ENCODE data around the gene PLCG2.
"Not testable (repeated sequence)": the region's sequence is repeated elsewhere in the genome, so short reads cannot be mapped to it uniquely, and the experiment has no call there.

PLCG2 gene

DNA sequence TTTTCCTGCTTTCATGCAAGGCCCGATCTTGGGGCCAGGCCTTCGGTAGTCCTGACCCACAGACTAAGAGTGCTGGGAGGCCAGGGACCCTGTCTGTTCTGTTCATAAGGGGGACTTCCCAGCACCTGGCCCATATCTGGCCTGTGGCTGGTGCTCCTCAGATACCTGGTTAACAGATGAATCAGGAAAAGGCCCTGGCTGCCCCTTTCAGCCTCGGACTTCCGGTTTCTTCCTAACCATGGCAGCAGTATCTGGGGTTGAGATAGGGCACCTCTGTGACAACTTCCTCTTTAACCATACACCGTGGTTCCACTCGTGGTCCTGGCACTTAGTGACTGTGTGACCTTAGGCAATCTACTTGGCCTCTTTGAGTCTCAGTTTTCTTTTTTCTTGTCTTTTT, 18.4 kb downstream of the PLCG2 start:
- ChIA-PET CTCF (no interaction called here), POLR2A (no interaction called here)
- TF ChIP-seq, protein P1, sequence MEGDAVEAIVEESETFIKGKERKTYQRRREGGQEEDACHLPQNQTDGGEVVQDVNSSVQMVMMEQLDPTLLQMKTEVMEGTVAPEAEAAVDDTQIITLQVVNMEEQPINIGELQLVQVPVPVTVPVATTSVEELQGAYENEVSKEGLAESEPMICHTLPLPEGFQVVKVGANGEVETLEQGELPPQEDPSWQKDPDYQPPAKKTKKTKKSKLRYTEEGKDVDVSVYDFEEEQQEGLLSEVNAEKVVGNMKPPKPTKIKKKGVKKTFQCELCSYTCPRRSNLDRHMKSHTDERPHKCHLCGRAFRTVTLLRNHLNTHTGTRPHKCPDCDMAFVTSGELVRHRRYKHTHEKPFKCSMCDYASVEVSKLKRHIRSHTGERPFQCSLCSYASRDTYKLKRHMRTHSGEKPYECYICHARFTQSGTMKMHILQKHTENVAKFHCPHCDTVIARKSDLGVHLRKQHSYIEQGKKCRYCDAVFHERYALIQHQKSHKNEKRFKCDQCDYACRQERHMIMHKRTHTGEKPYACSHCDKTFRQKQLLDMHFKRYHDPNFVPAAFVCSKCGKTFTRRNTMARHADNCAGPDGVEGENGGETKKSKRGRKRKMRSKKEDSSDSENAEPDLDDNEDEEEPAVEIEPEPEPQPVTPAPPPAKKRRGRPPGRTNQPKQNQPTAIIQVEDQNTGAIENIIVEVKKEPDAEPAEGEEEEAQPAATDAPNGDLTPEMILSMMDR (IDR thresholded peaks at IDR 0.05; ENCODE audit: insufficient read depth, low read length, missing control alignments), result no peak
- DNase-seq (ENCODE audit: low read depth, low spot score), result no peak
- no peak overlapping the region for H3K4me3 ChIP-seq (ENCODE audit: low read depth, low read length)

DNA sequence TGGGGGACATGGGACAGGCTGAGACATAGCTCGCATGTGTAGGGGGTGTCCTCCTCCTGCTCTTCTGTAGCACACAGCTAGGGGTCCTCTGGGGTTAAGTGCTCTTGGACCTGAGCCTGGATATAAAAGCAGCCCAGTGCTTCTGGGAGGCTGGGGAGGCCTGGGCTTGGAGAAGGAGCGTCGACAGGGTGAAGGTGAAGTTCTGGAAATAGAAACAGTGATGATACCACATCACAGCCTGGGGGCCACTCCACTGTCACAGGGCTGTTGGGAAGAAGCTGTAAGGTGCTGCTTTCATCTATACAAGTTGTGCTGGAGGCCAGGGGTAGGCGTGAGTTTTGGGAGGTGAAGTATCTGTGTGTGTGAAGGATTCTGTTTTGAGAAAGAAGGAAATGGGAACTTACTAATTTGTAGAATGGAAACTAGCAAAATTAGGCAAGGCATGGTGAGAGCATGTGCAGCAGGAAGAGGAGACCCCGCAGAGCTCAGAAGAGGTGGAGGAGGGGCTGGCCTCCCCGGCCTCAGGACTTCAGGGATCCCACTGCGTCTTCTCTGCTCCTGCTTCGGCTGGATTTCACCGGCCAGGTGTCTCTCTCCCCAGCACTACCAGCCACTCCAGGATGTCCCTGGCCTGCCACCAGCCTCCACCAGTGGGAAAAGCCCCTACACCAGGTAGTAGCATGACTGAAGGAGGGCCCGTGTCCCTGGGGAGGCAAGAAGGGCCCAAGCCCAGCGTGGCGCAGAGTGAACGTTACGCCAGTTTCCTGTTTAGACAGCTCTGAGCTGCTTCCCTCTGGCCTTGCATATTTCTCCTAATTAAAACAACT, 19.4 kb downstream of the PLCG2 start:
- no peak overlapping the region for H3K4me3 ChIP-seq (ENCODE audit: low read depth, low read length)
- DNase-seq (ENCODE audit: low read depth, low spot score), result no peak
- ChIA-PET CTCF (no interaction called here), POLR2A (no interaction called here)
- TF ChIP-seq, protein P1 (IDR thresholded peaks at IDR 0.05; ENCODE audit: insufficient read depth, low read length, missing control alignments), result no peak

GRCh38 chr16:81799138-81799504, 20.0 kb downstream of the PLCG2 start:
- no peak for DNase-seq (ENCODE audit: low read depth, low spot score)
- H3K4me3 ChIP-seq (ENCODE audit: low read depth, low read length), result no peak overlapping the region
- ChIA-PET CTCF (no interaction called here), POLR2A (no interaction called here)
- TF ChIP-seq, protein P1 (IDR thresholded peaks at IDR 0.05; ENCODE audit: insufficient read depth, low read length, missing control alignments), result no peak

- CTCF ChIA-PET; POLR2A ChIA-PET; DNase-seq (ENCODE audit: low read depth, low spot score); H3K4me3 ChIP-seq (ENCODE audit: low read depth, low read length): not testable (repeated sequence)
Measured at GRCh38 chr16:81801724-81802123, 22.6 kb downstream of the PLCG2 start.

DNA sequence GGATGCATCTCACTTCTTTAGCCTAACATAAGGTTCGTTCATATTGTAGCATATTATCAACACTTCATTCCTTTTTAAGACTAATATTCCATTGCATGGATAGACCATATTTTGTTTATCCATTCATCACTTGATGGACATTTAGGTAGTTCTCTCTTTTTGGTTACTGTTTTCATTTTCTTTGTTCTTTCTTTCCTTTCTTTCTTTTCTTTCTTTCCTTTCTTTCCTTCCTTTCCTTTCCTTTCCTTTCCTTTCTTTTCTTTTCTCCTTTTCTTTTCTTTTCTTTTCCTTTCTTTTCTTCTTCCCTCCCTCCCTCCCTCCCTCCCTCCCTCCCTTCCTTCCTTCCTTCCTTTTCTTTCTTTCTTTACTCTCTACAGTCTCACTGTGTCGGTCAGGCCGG, 24.2 kb downstream of the PLCG2 start:
- no peak overlapping the region for H3K4me3 ChIP-seq (ENCODE audit: low read depth, low read length)
- ChIA-PET CTCF (no interaction called here), POLR2A (no interaction called here)
- TF ChIP-seq, protein P1 (IDR thresholded peaks at IDR 0.05; ENCODE audit: insufficient read depth, low read length, missing control alignments), result no peak
- DNase-seq (ENCODE audit: low read depth, low spot score), result no peak

DNA sequence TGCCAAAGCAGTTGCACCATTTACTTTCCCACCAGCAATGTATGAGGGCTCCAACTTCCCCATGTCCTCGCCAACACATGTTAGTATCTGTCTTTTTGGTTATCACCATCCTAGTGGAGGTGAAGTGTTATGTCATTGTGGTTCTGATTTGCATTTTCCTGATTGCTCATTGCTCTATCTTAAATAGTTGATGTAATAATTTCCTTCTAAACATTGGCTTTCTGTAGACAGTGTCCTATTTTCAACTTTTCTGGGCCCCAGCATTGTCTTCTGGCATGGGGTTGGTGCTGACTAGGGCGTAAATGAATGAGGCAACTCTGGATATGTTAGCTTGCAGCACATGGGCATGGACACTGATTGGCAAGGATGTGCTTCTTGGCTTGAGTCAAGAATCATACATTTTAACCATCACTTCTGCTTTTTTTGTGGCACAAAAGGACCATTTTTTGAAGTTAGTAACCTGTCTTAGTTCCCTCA, 25.1 kb downstream of the PLCG2 start:
- CTCF ChIA-PET, result no interaction called here
- TF ChIP-seq, protein P1 (IDR thresholded peaks at IDR 0.05; ENCODE audit: insufficient read depth, low read length, missing control alignments), result no peak
- H3K4me3 ChIP-seq (ENCODE audit: low read depth, low read length), result no peak overlapping the region
- no peak for DNase-seq (ENCODE audit: low read depth, low spot score)
- POLR2A ChIA-PET, result no interaction called here

- CTCF ChIA-PET, result interaction anchor here (0.6 kb wide), 1 partner anchor 15 kb away, joined by 3 read pairs; no protein-coding TSS in a partner anchor
- POLR2A ChIA-PET, result no interaction called here
- no peak for DNase-seq (ENCODE audit: low read depth, low spot score)
- H3K4me3 ChIP-seq (ENCODE audit: low read depth, low read length), result no peak overlapping the region
- TF ChIP-seq, protein P1 (IDR thresholded peaks at IDR 0.05; ENCODE audit: insufficient read depth, low read length, missing control alignments), result no peak
Measured at GRCh38 chr16:81806696-81807095, 27.6 kb downstream of the PLCG2 start.

All from AG04449 (cell line).